HL-60 (cell line): ENCODE measurements around the gene CCSER1.

Experiments
- GABPA ChIP-seq: IDR thresholded peaks from 2 replicates; pipeline ENCODE4 v1.6.1; 2012; ENCODE audit warnings: low read depth
- POLR2AphosphoS5 ChIP-seq: IDR thresholded peaks from 2 replicates; pipeline ENCODE4 v1.6.1; 2012; ENCODE audit warnings: low read depth
- SPI1 ChIP-seq: IDR thresholded peaks from 2 replicates; pipeline ENCODE4 v1.6.1; 2012; ENCODE audit warnings: low read depth, mild to moderate bottlenecking, borderline replicate concordance
- TF ChIP-seq, protein P1 (sequence below): IDR thresholded peaks from one replicate; pipeline ENCODE4 v1.5.1; 2011; ENCODE audit warnings: low read length, control low read depth, inconsistent platforms; ENCODE audit not compliant: insufficient read depth

- TF ChIP-seq, protein P1, sequence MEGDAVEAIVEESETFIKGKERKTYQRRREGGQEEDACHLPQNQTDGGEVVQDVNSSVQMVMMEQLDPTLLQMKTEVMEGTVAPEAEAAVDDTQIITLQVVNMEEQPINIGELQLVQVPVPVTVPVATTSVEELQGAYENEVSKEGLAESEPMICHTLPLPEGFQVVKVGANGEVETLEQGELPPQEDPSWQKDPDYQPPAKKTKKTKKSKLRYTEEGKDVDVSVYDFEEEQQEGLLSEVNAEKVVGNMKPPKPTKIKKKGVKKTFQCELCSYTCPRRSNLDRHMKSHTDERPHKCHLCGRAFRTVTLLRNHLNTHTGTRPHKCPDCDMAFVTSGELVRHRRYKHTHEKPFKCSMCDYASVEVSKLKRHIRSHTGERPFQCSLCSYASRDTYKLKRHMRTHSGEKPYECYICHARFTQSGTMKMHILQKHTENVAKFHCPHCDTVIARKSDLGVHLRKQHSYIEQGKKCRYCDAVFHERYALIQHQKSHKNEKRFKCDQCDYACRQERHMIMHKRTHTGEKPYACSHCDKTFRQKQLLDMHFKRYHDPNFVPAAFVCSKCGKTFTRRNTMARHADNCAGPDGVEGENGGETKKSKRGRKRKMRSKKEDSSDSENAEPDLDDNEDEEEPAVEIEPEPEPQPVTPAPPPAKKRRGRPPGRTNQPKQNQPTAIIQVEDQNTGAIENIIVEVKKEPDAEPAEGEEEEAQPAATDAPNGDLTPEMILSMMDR, result no peak
- TF ChIP-seq SPI1 (no peak), POLR2AphosphoS5 (no peak), GABPA (no peak)
These were observed 92.6 kb downstream of the CCSER1 start for GRCh38 chr4:90219822-90220221.
